Body of pancreas (tissue), 4 donors: ENCODE data around the gene KRTAP10-1. TPM values are rescaled to one million over a fixed set of nuclear protein-coding genes. Genes with fewer than 3 reads are reported as not detected.

Experiments
- ATAC-seq: fragments of 150-250 bp; one replicate; pipeline ENCODE4 v1.9.1; 2016
- DNase-seq, 4 donors: peaks; one replicate each; pipeline ENCODE4 v3.0.0-alpha.2; 2019
- H3K27ac ChIP-seq, 4 donors: fragments of 200-600 bp; sonication (generic); 1 replicate in 3 of 4; 2 replicates in 1 of 4; pipeline versions ENCODE4 v1.5.1 to v1.6.1; 2016 to 2019; ENCODE audit warnings: mild to moderate bottlenecking in 1 of 4, mixed read lengths in 1 of 4, moderate library complexity in 1 of 4
- H3K27me3 ChIP-seq, 2 donors: fragments of 200-600 bp; sonication (generic); one replicate each; pipeline ENCODE4 v1.6.0; 2016; ENCODE audit warnings: mild to moderate bottlenecking in 1 of 2
- H3K36me3 ChIP-seq, 2 donors: fragments of 200-600 bp; sonication (generic); replicated peaks in 1 of 2; 2 replicates each; pipeline ENCODE4 v1.5.1; 2016; ENCODE audit warnings: low read depth in 2 of 2; ENCODE audit not compliant: insufficient read depth in 1 of 2
- H3K4me1 ChIP-seq: fragments of 200-600 bp; sonication (generic); one replicate; pipeline ENCODE4 v1.6.0; 2016
- H3K4me3 ChIP-seq, 2 donors: fragments of 200-600 bp; sonication (generic); 1 replicate in 1 of 2; 2 replicates in 1 of 2; pipeline ENCODE4 v1.5.1; 2016 to 2019
- H3K9me3 ChIP-seq, 3 donors: fragments of 200-600 bp; sonication (generic); 1 replicate in 2 of 3; 2 replicates in 1 of 3; pipeline ENCODE4 v1.5.1; 2016
- POLR2A ChIP-seq, 3 donors: fragments of 450-650 bp; IDR thresholded peaks; one replicate each; pipeline ENCODE4 v1.6.1; 2016; ENCODE audit warnings: antibody characterized with exemption in 3 of 3, mild to moderate bottlenecking in 2 of 3
- WGBS, 2 donors: methylation state at CpG; one replicate each; pipeline ENCODE4 v1.1.5; 2017; 5-methylcytosine and 5-hydroxymethylcytosine counted together
- intact Hi-C: fragments of 100-400 bp; cut with DNase I; formaldehyde crosslinking; loops from one replicate; pipeline ENCODE4 v1.15.1; 2023
- total RNA-seq, 2 donors: library from RNA; depleted of rRNA; stranded (reverse); fragments of >200 nt; gene quantifications; one replicate each; pipeline ENCODE4 v1.1.0, GENCODE V29; 2016
- TF ChIP-seq, protein P1 (sequence below), 7 experiments: fragments of 450-650 bp in 4 of 7; fragments of 200-600 bp in 3 of 7; sonication (generic) in 3 of 7; IDR thresholded peaks; one replicate each; pipeline ENCODE4 v1.5.1; 2016 to 2019; ENCODE audit warnings: antibody characterized with exemption in 7 of 7

KRTAP10-1 gene
- total RNA-seq, 2 donors from 2014 or later = not detected

DNA sequence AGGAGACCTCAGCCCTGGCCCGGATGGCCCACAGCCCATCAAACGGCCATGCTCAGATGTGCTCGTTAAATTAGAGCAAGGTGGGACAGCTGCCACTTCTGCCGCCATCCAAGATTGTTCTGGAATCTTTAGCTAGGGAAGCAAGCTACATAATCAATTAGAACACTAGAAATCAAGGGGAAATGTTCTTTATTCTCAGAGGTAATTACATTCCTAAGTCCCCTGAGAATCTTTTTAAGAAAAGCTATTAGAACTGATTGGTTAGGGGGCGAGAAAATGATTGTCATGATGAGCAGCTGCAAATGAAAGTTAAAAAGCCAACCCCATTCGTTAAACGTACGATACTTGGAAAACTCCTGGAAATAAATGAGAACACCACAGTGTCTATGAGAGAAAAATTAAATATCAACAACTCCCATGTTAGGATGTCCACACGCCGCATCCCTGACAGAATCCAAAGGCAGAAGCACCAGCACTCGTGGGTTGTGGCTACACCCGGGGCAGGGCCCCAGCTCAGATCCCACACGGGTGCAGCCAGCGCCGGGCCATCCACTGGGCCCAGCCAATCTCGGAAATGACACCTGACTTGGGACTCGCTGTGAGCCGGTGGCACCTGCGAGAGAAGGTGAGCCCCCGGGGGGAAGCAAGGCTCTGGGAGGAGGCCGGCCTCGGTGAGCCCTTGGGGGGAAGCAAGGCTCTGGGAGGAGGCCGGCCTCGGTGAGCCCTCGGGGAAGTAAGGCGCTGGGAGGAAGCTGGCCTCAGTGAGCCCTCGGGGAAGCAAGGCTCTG is 37.6 kb downstream of the KRTAP10-1 start:
- DNase-seq (no peak), ATAC-seq (no peak)
- Histone ChIP-seq H3K9me3 (no peaks in the 10 kb centered on the region), H3K27ac (no peak overlapping the region), H3K4me1 (peaks cover 16% of the 10 kb centered on the region), H3K36me3 (no peaks in the 10 kb centered on the region), H3K4me3 (no peak overlapping the region), H3K27me3 (no peaks in the 10 kb centered on the region)
- TF ChIP-seq, protein P1, sequence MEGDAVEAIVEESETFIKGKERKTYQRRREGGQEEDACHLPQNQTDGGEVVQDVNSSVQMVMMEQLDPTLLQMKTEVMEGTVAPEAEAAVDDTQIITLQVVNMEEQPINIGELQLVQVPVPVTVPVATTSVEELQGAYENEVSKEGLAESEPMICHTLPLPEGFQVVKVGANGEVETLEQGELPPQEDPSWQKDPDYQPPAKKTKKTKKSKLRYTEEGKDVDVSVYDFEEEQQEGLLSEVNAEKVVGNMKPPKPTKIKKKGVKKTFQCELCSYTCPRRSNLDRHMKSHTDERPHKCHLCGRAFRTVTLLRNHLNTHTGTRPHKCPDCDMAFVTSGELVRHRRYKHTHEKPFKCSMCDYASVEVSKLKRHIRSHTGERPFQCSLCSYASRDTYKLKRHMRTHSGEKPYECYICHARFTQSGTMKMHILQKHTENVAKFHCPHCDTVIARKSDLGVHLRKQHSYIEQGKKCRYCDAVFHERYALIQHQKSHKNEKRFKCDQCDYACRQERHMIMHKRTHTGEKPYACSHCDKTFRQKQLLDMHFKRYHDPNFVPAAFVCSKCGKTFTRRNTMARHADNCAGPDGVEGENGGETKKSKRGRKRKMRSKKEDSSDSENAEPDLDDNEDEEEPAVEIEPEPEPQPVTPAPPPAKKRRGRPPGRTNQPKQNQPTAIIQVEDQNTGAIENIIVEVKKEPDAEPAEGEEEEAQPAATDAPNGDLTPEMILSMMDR (IDR thresholded peaks at IDR 0.05) = no peak
- no peak for TF ChIP-seq POLR2A (IDR thresholded peaks at IDR 0.05)
- WGBS, 2 donors = 82% methylated on average over 26 to 27 of the region's 27 CpGs
- intact Hi-C loops = no loop called here

DNA sequence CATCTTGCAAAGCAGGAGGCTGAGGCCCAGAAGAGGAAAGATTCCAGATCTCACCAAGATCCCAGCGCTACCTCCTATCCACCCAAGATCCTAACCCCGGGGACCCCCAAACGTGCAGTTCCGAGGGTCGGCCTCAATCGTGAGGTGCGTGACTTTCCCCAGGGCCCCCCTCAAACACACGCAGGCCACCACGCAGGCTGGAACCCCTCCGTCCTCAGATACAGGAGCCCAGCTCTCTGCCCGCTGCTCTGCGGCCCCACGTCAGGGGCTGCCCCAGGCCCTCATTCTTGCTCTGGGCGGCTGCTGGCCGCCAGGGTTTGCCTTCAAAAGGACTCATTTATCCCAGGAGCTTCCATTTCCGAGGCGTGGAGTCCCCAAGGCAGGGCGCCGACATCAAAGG is 39.9 kb downstream of the KRTAP10-1 start:
- Histone ChIP-seq H3K27me3 (no peaks in the 10 kb centered on the region), H3K4me3 (no peak overlapping the region), H3K36me3 (no peaks in the 10 kb centered on the region), H3K4me1 (peaks cover 17% of the 10 kb centered on the region), H3K9me3 (no peaks in the 10 kb centered on the region), H3K27ac (no peak overlapping the region)
- no peak for TF ChIP-seq POLR2A (IDR thresholded peaks at IDR 0.05)
- TF ChIP-seq, protein P1 (IDR thresholded peaks at IDR 0.05) = no peak
- 67 to 91% methylated on average over 10 to 18 of the region's 19 CpGs for WGBS, 2 donors
- ATAC-seq (no peak), DNase-seq (no peak)
- intact Hi-C loops = no loop called here

DNA sequence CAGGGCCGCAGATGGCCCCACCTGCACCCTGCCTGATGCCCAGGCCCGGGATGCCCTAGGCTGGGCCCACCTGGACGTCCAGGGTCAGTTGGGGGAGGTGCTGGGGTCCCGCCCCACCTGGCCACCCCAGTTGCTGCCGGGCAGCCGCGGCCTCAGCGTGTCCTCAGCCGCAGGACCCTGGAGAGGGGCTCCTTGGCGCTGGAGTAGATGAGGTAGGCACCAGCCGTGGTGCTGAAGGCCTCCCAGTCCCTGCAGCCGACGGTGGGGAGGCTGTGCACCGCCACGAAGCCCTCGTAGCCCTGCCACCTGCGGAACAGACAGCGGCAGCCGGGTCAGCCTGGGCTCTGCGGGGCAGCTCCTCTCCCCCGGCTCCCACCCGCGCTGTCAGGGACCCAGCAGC is 40.4 kb downstream of the KRTAP10-1 start:
- WGBS, 2 donors = 81 to 100% methylated on average over 1 to 22 of the region's 23 CpGs
- peaks cover 17% of the 10 kb centered on the region for H3K4me1 ChIP-seq
- no peaks in the 10 kb centered on the region for H3K27me3 ChIP-seq
- H3K27ac ChIP-seq = no peak overlapping the region
- intact Hi-C loops = no loop called here
- no peak for TF ChIP-seq POLR2A (IDR thresholded peaks at IDR 0.05)
- TF ChIP-seq, protein P1 (IDR thresholded peaks at IDR 0.05) = no peak
- ATAC-seq (no peak), DNase-seq (no peak)
- H3K4me3 ChIP-seq = no peak overlapping the region
- no peaks in the 10 kb centered on the region for H3K36me3 ChIP-seq
- no peaks in the 10 kb centered on the region for H3K9me3 ChIP-seq

DNA sequence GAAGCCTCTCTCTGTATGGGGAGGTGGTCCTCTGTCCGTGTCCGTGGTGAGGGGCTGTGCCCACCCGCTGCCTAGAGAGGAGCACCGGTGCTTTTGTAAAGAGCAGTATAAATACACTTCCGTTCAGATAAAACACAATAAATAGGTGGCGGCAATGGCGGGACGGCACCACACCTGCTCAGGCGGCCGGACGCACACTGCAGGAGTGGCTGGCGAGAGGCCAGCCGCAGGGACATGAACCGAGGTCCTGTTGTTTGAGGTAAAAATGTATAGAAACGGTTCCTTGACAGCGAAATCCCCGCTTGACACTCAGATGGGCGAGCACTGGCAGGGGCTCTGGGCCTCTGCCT is 40.8 kb downstream of the KRTAP10-1 start:
- no peak for DNase-seq

More for the DNA sequence above, 40.8 kb downstream of the KRTAP10-1 start:
- 76 to 80% methylated on average over 17 to 18 of the region's 18 CpGs for WGBS, 2 donors
- H3K27me3 ChIP-seq = no peaks in the 10 kb centered on the region
- TF ChIP-seq, protein P1 (IDR thresholded peaks at IDR 0.05) = no peak
- no peak for TF ChIP-seq POLR2A (IDR thresholded peaks at IDR 0.05)
- peaks cover 17% of the 10 kb centered on the region for H3K4me1 ChIP-seq
- ATAC-seq = no peak
- no peaks in the 10 kb centered on the region for H3K36me3 ChIP-seq
- intact Hi-C loops = no loop called here
- no peak overlapping the region for H3K4me3 ChIP-seq
- no peaks in the 10 kb centered on the region for H3K9me3 ChIP-seq
- no peak overlapping the region for H3K27ac ChIP-seq
